Ishikawa (cell line): ENCODE results near the gene C14orf132.

ENCODE experiments used
- RAD21 ChIP-seq: IDR thresholded peaks from 2 replicates; pipeline ENCODE4 v1.6.1; 2012; ENCODE audit warnings: low read depth
- REST ChIP-seq: IDR thresholded peaks from 2 replicates; pipeline ENCODE4 v1.6.1; 2012; ENCODE audit warnings: low read depth, mild to moderate bottlenecking
- TCF12 ChIP-seq: IDR thresholded peaks from 2 replicates; pipeline ENCODE4 v1.6.1; 2012; ENCODE audit warnings: low read depth
- TEAD4 ChIP-seq: IDR thresholded peaks from 2 replicates; pipeline ENCODE4 v1.6.1; 2012

GRCh38 chr14:96077983-96078624, 38.9 kb downstream of the C14orf132 start:
- no peak for TF ChIP-seq RAD21
- no peak for TF ChIP-seq TCF12
- TF ChIP-seq REST = no peak
- TF ChIP-seq TEAD4 = no peak
